Measurements from ENCODE around the gene CNTNAP1.
A peak's percentile ranks its signal among the peaks of the same experiment; 100 is the strongest.
"Not testable (repeated sequence)": the region's sequence is repeated elsewhere in the genome, so short reads cannot be mapped to it uniquely, and the experiment has no call there.

CNTNAP1 gene

GRCh38 chr17:42742916-42743315 is 60.6 kb downstream of the CNTNAP1 start:
- not testable (repeated sequence) for DNase-seq (ENCODE audit: low read depth)

- no peak for DNase-seq (ENCODE audit: low read depth)
Measured at GRCh38 chr17:42743595-42744282, 61.4 kb downstream of the CNTNAP1 start.

- peak; percentile 46 for DNase-seq (ENCODE audit: low read depth)
Measured at GRCh38 chr17:42744283-42744805, 62.0 kb downstream of the CNTNAP1 start.

- peak; percentile 79 for DNase-seq (ENCODE audit: low read depth)
Measured at GRCh38 chr17:42744806-42745617, 62.7 kb downstream of the CNTNAP1 start, which contains the start of gene EZH1. TSS of gene EZH1 (minus strand) at chr17:42745040. CDS start at chr17:42728941, 16,099 bp downstream.

- no peak for DNase-seq (ENCODE audit: low read depth)
Measured at GRCh38 chr17:42748202-42748907, 66.0 kb downstream of the CNTNAP1 start.

GRCh38 chr17:42748908-42749798 is 66.8 kb downstream of the CNTNAP1 start:
- no peak for DNase-seq (ENCODE audit: low read depth)
